ENCODE results near the gene THOP1.

Gene THOP1

DNA sequence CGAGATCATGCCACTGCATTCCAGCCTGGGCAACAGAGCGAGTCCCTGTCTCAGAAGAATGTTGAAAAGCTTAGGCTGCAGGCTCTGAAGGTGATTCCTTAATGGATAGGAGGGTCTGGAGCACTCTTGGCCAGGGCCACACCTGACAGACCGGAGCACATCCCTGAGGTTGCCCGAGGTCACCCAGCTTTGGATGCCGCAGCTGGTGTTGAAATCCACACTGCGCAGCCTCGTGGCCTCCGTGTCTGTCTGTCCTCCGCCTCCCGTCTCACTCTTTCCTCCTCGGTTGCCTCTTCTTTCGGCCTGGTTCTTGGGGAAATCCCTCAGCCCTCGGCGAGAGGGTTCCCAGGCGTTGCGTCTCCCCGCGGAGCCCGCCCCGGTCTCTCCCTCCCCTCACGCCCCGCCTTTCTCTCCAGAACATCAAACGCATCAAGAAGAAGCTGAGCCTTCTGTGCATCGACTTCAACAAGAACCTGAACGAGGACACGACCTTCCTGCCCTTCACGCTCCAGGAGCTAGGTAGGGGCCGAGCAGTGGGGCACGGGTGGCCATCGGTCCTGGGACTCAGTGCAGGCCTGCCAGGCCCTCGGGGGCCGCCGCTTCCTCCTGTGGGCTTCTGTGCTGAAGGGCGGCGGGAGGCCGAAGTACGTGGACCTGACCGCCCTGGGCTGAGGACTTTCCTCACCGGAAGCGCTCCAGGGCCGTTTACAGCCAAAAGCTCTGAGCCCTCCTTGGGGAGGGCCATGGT lies 14.1 kb downstream of the THOP1 start:
- no peak for DNase-seq
- no peaks in the 10 kb centered on the region for H3K27me3 ChIP-seq (ENCODE audit: insufficient read depth, low read depth, severe bottlenecking)
- TF ChIP-seq, protein P1, sequence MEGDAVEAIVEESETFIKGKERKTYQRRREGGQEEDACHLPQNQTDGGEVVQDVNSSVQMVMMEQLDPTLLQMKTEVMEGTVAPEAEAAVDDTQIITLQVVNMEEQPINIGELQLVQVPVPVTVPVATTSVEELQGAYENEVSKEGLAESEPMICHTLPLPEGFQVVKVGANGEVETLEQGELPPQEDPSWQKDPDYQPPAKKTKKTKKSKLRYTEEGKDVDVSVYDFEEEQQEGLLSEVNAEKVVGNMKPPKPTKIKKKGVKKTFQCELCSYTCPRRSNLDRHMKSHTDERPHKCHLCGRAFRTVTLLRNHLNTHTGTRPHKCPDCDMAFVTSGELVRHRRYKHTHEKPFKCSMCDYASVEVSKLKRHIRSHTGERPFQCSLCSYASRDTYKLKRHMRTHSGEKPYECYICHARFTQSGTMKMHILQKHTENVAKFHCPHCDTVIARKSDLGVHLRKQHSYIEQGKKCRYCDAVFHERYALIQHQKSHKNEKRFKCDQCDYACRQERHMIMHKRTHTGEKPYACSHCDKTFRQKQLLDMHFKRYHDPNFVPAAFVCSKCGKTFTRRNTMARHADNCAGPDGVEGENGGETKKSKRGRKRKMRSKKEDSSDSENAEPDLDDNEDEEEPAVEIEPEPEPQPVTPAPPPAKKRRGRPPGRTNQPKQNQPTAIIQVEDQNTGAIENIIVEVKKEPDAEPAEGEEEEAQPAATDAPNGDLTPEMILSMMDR (IDR thresholded peaks at IDR 0.05; ENCODE audit: low read depth, low read length) = no peak
- no peak overlapping the region for H3K4me3 ChIP-seq (ENCODE audit: low read depth, low read length)
- H3K9me3 ChIP-seq (ENCODE audit: severe bottlenecking) = no peaks in the 10 kb centered on the region
- H3K36me3 ChIP-seq = peaks cover 92% of the 10 kb centered on the region
- no peak overlapping the region for H3K27ac ChIP-seq

DNA sequence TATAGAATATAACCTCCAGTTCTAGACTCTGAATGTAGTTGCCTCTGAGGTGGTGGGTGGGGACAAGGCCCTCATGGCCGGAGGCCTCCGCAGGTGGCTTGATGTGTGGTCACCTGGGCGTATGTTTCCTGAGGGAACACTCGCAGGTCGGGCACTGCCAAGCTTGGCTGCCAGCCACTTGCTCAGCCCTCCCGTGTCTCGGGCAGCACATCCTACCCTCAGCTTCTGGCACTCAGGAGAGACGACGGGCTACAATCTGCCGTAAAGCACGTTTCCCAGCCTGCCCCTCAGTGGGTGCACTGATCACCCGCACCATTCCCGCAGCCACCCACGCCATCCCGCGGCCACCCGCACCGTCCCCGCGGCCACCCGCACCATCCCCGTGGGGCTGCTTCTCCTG lies 15.2 kb downstream of the THOP1 start:
- no peak for DNase-seq
- TF ChIP-seq, protein P1 (IDR thresholded peaks at IDR 0.05; ENCODE audit: low read depth, low read length) = no peak
- H3K9me3 ChIP-seq (ENCODE audit: severe bottlenecking) = no peaks in the 10 kb centered on the region
- H3K36me3 ChIP-seq = peaks cover 92% of the 10 kb centered on the region
- H3K27ac ChIP-seq = no peak overlapping the region
- no peak overlapping the region for H3K4me3 ChIP-seq (ENCODE audit: low read depth, low read length)
- no peaks in the 10 kb centered on the region for H3K27me3 ChIP-seq (ENCODE audit: insufficient read depth, low read depth, severe bottlenecking)

DNA sequence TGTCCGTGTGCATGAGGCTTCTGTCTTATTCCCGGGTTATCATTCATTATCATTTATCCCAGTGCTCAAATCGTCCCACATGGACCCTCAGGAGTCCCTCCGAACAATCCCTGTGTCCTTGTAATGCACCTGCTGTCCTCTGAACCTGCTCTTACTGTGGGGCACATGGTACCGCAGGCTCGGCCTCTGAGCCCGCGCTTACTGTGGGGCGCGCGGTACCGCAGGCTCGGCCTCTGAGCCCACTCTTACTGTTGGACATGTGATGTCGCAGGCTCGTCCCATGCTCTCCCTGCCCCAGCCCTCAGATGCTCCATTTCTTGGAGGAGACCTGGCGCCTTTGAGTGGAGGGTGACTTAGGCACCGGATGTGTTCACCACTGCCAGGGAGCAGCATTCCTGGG lies 17.5 kb downstream of the THOP1 start:
- DNase-seq = no peak
- Histone ChIP-seq H3K36me3 (peaks cover 87% of the 10 kb centered on the region), H3K27me3 (ENCODE audit: insufficient read depth, low read depth, severe bottlenecking) (no peaks in the 10 kb centered on the region), H3K4me3 (ENCODE audit: low read depth, low read length) (no peak overlapping the region), H3K9me3 (ENCODE audit: severe bottlenecking) (no peaks in the 10 kb centered on the region), H3K27ac (no peak overlapping the region)
- TF ChIP-seq, protein P1 (IDR thresholded peaks at IDR 0.05; ENCODE audit: low read depth, low read length) = no peak

DNA sequence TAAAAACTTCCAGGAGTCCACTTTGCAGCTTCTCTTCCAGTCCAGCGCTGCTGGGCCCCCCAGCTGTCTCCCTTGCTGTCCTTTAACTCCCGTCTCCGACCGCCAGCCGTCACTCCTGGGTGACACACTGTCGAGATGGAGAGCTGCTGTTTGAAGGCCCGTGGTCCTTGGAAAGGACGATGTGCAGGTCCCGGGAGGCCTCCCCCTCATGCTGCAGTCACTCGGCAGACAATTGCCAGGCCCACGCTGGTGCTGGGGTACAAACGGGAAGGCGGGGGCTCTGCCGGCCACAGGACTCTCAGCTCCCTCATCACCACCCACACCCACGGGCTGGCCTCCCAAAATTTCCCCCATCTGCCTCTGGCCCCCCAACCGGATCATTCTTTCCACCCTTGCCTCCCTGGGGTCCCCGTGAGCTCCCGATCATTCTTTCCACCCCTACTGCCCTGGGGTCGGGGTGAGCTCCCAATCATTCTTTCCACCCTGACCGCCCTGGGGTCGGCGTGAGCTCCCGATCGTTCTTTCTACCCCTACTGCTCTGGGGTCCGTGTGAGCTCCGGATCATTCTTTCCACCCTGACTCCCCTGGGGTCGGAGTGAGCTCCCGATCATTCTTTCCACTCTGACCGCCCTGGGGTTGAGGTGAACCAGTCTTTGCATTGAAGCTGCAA lies 18.3 kb downstream of the THOP1 start:
- Histone ChIP-seq H3K27me3 (ENCODE audit: insufficient read depth, low read depth, severe bottlenecking) (no peaks in the 10 kb centered on the region), H3K9me3 (ENCODE audit: severe bottlenecking) (no peaks in the 10 kb centered on the region), H3K27ac (no peak overlapping the region), H3K4me3 (ENCODE audit: low read depth, low read length) (no peak overlapping the region), H3K36me3 (peaks cover 87% of the 10 kb centered on the region)
- TF ChIP-seq, protein P1 (IDR thresholded peaks at IDR 0.05; ENCODE audit: low read depth, low read length) = no peak
- no peak for DNase-seq

DNA sequence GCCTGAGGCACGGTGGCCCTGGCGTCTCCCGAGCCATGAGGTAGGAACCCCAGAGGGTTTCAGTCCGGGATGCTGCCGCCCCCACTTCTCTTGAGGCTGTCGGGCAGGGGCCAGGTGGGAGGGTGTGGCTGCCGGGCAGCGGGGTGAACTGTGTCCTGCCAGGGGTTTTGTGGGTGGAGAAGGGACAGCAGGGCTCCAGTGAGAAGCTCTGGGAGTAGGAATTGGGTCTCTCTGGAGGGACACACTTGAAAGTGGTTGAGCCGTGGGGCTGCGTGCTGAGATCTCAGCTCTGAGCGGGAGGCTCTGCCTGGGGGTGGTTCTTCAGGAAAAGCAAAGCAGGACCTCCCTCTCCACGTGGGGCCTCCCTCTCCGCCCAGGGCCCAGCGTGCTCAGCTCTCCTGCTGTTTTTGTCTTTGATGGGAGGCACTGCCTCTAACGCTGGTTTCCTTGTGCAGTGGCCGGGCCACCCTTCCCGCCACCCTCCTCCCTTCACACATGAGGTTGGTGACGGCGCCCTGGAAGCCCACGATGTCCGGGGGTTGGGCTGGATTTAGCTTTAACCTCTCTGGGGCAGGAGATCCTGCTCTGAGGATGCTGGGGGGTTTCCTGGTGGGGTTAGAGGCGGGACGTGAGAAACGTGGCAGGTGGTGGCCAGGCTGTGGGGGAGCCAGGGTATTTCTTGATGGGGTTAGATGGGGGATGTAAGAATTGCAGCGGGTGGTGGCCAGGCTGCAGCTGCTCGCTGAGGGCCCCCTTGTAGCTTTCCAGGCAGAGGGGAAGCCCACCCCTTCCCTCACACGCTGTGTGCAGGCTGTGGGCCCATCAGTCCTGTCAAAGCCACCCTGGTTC lies 19.1 kb downstream of the THOP1 start:
- H3K4me3 ChIP-seq (ENCODE audit: low read depth, low read length) = no peak overlapping the region
- TF ChIP-seq, protein P1 (IDR thresholded peaks at IDR 0.05; ENCODE audit: low read depth, low read length) = no peak
- peaks cover 87% of the 10 kb centered on the region for H3K36me3 ChIP-seq
- no peak overlapping the region for H3K27ac ChIP-seq
- H3K9me3 ChIP-seq (ENCODE audit: severe bottlenecking) = no peaks in the 10 kb centered on the region
- no peaks in the 10 kb centered on the region for H3K27me3 ChIP-seq (ENCODE audit: insufficient read depth, low read depth, severe bottlenecking)
- DNase-seq = no peak
